GM12873 (cell line): Measurements from ENCODE around the gene ANKRD16.

Source experiments
- CTCF ChIP-seq: IDR thresholded peaks from 2 replicates; pipeline ENCODE4 v1.5.1; 2012; ENCODE audit warnings: low read depth, mild to moderate bottlenecking, moderate library complexity, low read length, control low read depth; ENCODE audit not compliant: insufficient read depth; ENCODE audit errors: missing control alignments

ANKRD16 gene

DNA sequence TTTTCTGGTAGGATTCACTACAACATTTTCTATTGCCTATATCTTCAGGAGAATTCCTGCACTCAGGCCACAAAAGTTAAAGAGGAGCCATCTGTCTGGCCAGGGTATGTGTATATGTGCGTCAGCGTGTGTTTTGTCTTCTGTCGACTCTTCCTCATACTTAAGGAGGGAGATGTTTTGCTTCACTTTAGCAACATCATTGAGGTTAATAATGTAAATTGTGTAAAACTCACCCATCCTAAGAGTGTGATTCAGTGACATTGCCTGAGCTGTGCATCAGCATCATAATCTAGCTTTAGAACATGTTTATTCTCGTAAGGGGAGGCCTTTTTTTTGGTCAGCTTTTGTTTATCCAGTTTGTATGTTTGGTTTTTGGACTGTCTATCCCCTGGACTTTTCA lies 24.0 kb upstream of the ANKRD16 start:
- TF ChIP-seq CTCF = no peak

- no peak for TF ChIP-seq CTCF
Observed at GRCh38 chr10:5911670-5912069, 22.0 kb upstream of the ANKRD16 start.

GRCh38 chr10:5910323-5911100 lies 20.8 kb upstream of the ANKRD16 start:
- TF ChIP-seq CTCF = no peak

GRCh38 chr10:5906651-5907050 lies 17.0 kb upstream of the ANKRD16 start:
- TF ChIP-seq CTCF = no peak

GRCh38 chr10:5905854-5906507 lies 16.3 kb upstream of the ANKRD16 start:
- no peak for TF ChIP-seq CTCF

GRCh38 chr10:5904227-5904626 lies 14.5 kb upstream of the ANKRD16 start:
- no peak for TF ChIP-seq CTCF

DNA sequence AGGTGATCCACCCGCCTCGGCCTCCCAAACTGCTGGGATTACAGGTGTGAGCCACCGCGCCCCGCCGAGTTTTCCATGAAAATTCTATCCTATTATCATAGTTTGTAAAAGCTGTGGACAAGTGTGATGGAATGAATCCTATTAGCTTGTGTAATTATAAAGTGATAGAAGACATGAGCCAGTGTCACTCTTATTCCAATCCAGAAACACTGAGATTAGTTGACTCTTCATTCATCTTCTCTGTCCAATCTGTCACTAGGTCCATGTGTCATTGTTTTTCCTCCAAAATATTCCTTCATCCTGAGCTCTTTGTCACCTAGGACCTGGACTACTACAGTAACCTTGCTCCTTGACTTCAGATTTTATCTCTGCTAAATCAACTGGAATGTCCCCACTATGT lies 13.9 kb upstream of the ANKRD16 start:
- no peak for TF ChIP-seq CTCF
